IPS-NIHi7 (cell line): Measurements from ENCODE around the gene WFDC5.

Experiments
- DNase-seq: peaks from one replicate; pipeline ENCODE4 v3.0.0; 2012; ENCODE audit warnings: mixed read lengths; ENCODE audit errors: extremely low spot score

WFDC5 gene

DNA sequence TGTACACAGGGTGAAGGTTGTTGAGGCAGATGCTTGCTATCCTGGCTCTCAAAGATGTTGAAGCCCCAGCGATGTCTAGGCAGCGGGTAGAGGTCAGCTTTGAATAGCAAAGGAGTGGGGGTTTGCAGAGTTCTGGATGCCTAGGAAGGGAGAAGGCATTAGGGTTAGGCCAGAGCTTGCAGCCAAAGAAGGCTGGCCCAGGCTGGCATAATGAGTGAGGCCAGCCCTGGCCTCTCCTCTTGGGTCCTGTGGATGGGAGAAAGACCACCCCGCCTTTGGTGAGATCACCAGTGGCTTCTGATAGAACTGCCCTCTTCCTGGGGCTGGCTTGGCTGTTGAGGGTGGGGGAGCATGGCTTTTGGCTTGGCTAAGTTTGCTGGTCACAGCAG lies 406 bp upstream of the WFDC5 start:
- DNase-seq = no peak

DNA sequence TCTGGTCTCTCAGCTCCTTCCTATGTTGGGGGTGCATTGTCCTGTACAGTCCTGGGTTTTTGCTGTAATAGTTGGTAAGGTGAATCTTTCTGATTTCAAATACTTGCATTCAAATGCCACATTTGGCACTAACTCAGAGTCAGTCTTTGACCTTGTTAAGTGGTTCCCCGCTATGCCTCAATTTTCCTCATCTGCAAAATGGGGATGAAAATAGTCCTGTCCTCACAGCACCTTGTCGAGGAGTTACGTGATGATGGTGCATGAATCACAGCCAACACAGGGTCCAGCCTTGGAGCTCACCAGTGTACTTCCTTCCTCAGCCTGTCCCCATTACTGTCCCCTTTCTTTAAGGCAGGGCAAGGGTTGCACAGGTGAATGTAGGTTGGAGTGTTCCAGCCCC lies 1.1 kb downstream of the WFDC5 start:
- DNase-seq = no peak

DNA sequence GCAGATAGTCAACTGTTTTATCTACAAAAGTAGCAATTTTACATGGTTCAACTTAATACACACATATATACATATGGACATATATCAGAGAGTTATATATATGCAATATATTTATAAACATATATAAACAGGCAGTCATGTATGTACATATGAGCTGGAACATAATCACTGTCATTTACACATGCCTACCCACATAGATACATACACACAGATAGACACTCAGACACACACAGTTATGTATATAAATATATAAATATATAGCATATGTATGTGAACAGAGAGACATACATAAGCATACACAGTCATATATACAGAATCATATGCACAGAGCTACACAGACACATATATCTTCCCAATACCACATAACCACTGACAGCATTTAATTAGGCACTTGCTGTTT lies 2.2 kb downstream of the WFDC5 start:
- DNase-seq = no peak

DNA sequence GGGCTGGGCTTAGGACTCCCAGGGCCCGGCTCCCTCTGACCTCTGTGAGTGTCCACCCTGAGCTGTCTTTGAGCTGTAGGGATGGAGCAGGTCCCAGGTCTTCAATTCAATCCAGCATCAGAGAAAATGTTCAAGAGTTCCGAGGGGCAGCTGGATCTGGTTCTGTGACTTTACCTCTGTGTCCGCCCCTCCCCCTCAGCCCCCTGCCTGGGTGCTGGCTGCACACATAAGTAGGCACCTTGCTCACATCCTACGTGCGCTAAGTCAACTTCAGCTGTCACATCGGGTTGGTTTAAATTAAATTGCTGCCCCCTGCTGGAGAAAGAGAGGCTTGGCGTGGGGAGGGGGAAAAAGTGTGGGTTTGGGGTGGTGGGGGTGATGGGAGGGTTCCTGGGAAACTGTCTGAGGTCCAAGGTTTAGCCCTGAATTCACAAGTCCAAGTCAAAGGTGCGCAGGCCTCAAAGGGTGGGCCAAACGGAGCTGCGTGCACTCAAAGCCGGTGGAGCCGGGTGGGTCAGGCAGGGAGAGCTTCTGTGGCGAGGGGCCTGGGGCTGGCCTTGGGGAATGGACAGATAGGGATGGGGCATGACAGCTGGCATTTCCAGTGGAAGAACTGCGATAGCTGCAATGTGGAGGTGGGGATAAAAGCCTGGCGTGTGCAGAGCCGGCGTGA lies 3.0 kb downstream of the WFDC5 start:
- peak; percentile 58 for DNase-seq

DNA sequence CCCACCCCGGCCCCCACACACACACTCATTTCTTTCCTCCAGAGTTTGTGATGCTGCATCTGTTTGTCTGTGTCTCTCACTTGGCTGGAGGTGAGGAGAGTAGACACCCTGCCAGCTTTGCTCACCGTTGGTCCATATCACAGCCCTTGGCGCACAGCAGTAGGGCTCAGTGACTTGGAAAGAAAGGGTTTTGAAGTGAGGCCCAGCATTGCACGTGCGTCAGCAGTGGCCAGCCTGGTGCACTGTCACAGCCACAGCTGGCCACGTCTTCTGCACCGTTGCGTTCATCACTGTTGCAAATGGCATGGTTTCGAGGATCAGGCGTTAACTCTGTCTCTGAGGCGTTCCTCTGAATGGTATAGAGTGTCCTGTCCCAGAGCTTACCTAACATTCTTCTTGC lies 3.7 kb downstream of the WFDC5 start:
- no peak for DNase-seq

DNA sequence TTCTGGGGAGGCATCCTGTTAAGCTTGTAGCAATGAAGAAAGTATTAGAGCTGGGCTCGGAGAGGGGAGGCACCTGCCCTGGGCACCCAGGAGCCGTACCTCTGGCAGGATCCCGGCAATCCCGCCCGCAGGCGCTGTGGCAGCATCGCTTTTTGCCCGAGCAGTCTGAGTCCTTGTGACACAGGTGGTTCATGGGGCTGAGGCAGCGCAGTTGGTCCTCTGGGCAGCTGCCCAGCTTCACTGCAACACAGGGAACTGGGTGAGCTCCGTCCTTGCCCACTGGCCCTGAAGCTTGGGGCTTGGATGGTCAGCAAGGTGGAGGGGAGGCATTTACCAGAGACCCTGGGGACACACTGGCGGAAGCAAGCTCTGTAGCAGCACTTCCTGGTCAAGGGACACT lies 4.7 kb downstream of the WFDC5 start:
- DNase-seq = no peak

DNA sequence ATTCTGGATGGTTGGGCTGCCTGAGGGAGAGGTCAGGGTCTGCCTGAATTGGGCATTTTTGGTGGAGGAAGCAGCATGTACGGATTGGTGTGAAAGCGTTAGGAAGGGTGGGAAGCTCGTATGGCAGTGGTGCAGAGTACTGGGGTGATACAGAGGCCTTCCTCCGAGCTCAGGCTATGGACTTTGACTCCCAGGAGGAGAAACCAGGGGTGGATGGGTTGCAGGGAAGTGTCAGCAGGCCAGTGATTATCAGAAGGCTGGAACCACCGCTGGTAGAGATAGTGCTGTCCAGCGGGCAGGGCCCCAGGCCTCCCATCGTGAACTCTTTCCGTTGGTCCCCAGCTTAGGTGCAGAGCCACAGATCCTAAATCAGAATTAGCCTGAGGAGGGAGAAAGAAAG lies 5.3 kb downstream of the WFDC5 start:
- no peak for DNase-seq

DNA sequence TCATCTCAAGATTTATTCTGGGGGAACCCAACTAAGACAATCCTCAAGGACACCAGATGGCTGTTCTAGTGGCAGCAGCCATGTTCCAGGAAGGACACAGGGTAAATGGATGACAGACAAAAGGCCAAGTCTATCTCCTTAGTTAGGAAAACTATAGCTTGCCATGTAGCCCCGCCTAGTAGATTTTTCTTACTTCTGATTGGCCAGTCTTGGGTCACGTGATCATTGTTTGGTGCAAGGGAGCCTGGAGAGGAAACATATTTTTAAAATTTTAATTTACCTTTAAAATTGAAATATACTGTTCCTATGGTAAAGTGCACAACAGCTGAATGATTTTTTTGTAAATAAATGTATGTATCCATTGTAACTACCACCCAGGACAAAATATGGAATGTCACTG lies 9.7 kb downstream of the WFDC5 start:
- DNase-seq = no peak

DNA sequence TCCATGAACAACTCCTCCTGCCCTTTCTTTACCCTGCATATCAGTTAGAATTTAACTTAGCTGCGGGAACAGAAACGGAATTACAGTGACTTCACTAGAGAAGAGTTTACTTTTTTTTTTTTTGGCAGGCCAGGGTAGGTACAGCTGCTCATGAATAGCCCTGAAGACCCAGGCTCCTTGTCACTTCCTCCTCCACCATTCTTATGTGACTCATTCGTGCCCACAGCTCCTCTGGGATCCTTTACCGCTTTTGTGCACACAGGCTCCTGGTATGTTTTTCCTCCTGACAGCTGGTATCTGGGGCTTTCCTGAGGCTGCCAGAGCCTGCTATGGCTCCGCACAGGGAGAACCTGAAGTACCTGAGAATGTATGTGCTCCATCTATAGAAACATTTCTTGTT lies 10.2 kb downstream of the WFDC5 start:
- no peak for DNase-seq

DNA sequence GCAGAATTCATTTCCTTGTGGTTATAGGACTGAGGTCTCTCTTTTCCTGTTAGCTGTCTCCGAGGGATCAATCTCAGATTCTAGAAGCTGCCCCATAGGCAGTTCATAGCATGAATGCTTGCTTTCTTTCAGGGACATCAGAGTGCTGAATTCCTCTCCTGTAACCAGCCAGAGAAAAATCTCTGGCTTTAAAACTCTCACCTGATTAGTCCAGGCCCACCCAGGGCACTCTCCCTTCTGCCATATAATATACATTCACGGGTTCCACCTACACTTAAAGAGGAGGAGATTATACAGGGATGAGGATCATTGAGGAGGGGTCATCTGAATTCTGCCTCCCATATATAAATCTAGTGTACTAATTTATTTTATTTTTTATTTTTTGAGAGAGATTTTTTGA lies 11.9 kb downstream of the WFDC5 start:
- DNase-seq = no peak

DNA sequence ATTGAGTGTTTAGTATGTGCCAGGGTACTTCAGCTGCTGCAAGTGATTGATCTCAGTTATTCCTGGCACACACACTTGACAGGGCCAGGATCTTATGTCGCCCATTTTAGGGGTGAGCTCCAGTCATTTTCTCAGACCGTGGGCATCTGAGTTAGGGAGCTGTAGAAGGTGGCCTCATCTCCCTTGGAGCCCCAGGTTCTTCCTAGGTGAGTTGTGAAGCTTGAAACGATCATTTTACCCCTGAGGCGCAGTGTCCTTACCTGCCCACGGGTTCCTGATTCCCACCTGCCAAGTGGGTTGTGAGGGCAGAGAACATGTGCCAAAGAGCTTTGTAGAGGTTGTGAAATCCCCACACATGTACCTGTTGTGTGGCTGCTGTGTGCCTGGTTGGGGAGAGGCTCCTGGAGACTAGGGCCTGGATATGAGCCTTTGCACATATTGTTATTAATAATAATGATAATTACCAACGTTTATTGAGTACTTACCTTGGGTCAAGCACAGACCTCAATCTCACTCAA lies 13.6 kb downstream of the WFDC5 start:
- DNase-seq = no peak

DNA sequence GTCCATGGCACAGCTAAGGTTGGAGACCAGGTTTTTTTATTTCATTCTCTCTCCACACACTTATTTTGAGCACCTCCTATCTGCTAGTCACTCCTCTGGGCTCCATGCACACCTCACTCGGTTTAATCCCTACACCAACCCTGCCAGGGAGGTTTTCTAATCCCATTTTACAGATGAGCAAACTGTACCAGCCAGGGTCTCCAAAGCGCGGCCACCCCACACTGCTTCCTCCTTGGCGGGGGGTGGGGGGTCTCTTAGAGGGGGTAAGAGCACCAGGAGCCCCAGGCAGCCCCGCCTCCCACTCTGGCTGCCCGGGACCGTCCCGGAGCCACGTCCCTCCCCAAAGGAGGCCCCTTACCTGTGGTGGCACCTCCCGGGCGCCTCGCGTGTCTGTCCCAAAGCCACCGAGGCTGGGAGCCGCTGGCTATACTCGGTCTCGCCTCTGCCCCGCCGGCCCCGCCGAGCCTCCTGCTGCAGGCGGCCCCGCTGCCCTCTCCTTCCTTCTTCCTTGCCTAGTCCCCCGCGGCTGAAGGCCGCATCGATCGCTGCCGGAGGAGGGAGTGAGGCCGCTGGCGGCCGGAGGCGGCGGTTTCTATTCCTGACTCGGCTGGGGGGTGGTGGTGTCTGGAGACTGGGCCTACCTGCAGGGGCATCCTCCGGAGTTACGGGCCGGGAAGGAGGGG lies 14.3 kb downstream of the WFDC5 start, which contains the start of gene KCNS1:
Gene KCNS1 (minus strand): TSS at position 565 of the 683 bp plus-strand sequence. CDS start 1,891 bp downstream, outside the sequence.
- DNase-seq = peak; percentile 86

DNA sequence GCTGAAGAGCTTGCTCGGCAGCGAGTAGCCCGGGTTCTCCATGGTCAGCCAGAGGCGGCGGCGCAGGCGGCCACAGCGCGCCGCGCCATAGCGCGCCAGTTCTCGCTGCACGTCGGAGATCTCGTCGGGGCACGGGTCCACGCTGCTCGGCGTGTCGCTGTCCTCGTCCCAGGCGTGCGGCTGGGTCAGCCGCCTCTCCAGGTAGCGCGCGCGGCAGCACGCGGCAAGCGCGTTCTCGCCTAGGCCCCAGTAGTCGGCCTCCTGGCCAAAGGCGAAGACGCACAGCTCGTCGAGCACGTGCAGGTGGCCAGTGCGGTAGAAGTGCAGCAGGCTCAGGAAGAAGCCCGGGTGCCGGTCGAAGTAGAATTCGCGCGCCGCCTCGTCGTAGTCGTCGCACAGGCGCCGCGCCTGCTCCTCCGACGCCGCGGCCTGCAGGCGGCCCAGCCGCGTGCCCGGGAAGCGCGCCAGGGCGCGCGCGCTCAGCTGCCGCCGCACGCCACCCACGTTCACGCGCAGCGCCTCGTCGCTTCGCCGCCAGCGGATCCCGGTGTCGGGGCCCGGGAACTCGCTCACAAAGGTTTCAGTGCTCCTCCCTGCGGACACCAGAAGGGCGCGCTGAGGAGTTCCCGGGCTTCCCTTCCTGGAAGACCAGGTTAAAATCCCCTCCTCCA lies 16.7 kb downstream of the WFDC5 start:
- DNase-seq = peak; percentile 86

DNA sequence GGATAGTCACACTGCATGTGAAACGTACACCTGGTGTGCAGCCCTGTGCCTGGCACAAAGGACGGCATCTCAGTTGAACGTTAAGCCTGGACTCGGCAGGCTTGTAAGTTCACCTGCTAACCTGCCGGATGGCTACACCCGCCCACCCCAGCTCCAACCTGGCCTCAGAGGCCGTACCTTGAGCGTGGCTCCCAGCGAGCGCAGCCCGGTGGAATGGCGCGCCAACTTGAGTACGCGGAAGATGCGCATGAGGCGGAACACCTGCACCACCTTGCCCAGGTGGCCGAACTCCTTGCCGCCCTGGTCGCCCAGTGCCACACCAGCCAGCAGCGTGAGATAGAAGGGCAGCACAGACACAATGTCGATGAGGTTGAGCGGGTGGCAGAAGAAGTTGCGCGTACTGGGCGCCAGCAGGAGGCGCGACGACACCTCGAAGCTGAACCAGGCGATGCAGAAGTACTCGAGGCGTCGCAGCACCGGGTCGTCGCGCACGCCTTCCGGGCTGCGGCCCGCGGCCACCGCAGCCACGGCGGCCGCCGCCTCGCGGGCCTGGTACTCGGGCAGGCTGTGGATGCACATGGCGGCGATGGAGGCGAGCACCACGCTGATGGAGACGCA lies 17.4 kb downstream of the WFDC5 start:
- DNase-seq = peak; percentile 33

DNA sequence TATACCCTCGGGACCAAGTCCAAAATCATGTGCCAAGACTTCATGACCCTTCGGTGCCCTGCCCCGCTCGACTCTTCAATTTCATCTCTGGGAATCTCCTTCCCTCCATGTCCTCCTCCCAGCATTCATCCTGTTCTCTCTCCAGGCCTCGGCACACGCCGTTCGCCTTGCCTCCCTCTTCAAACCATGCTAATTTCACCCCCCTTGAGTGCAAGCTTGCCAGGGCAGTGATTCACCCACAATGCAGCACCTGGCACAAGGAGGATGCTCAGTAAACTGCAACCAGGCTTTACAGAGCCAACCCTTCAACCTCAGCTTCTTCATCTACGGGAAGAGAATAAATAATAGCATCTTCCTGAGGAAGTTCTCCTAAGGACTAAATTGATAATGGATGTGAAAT lies 18.2 kb downstream of the WFDC5 start:
- no peak for DNase-seq

DNA sequence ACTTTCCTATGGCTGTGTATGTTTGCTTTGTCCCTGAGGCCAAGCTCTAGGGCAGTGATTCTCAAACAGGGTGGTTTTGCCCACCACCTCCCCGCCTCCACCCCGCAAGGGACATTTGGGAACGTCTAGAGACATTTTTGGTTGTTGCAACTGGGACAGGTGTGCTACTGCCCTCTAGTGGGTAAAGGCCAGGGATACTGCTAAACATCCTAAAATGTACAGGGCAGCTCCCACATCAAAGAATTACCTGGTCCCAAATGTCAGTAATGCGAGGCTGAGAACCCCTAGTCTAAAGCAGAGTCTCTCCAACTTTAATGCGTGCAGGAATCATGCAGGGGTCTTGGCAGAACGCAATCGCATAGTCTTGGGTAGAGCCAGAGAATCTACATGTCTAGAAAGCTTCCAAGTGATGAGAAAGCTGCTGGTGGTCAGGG lies 19.2 kb downstream of the WFDC5 start:
- peak; percentile 74 for DNase-seq

DNA sequence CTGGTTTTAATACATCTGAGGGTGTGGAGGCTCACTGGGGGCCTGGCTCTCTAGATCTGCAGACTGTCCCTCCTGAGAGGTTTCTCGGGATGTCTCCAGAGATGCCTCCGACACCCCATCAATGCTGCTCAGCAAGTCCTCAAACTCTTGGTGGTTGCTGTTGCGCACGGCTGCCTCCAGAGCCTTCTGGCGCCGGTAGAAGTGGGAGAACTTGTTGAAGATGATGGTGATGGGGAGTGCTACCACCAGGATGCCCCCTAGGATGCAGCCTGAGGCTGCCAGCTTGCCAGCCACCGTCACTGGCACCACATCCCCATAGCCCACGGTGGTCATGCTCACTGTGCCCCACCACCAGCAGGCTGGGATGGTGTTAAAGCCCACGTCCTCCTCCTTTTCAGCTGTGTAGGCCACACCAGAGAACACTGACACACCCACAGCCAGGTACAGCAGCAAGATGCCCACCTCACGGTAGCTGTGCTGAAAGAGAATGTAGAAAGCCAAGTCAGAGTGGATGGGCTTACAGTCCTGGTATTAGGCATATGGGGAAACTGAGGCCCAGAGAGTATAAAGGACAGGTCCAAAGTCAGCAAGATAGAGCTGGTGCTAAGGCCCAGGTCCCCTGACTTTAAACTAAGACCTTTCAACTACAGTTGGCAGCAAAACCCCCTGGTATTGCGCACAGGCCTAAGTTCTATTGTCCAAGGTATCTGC lies 20.0 kb downstream of the WFDC5 start:
- DNase-seq = no peak

DNA sequence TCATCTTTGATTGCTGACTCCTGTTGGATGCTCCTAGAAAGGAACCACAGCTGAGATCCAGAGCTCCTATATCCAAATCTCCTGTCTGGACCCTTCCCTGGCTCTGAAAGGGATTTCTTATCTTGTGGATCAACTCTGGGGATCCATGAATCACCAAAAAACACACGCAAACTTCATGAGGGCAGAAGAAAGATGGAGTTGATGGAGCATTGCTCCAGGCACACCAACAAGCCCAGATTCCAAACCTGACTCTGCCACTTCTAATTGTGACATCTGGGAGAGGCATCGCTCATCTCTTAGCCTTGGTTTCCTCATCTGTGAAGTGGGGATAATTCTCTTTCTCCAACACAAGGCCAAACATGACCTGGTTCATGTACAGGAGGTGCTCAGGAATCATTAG lies 20.8 kb downstream of the WFDC5 start:
- DNase-seq = no peak

DNA sequence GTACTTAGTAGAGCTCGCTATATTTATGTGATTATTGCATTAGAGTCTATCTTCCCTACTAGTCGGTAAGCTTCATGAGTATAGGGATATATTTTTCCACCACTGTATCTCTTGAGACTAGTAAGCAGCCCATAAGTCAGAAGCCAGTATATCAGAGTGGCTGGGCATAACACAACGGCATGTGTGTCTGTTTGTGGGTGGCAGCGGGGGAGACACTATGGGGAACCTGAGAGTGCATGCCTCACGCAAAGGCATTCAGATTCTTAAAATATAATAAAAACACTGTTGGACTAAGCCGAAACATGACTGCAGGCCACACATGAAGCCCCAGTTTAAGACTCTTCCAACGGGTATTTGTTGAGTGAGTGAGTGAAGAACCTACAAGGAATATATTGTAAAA lies 22.1 kb downstream of the WFDC5 start:
- no peak for DNase-seq

DNA sequence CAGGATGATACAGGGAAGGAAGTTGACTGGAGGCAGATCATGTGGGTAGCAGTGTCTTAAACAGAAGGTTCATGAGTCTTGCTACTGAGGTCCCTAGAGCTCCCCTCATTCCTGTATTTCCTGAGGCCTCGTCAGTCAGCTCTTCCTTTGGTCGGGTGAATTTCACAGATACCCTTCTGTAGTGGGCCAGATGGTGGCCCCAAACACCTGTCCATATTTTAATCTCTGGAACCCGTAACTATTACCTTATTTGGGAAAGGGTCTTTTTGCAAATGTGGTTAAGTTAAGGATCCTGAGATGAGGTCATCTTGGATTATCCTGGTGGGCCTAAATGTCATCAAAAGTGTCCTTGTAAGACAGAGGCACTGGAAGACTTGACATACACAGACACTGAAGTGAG lies 23.6 kb downstream of the WFDC5 start:
- no peak for DNase-seq

DNA sequence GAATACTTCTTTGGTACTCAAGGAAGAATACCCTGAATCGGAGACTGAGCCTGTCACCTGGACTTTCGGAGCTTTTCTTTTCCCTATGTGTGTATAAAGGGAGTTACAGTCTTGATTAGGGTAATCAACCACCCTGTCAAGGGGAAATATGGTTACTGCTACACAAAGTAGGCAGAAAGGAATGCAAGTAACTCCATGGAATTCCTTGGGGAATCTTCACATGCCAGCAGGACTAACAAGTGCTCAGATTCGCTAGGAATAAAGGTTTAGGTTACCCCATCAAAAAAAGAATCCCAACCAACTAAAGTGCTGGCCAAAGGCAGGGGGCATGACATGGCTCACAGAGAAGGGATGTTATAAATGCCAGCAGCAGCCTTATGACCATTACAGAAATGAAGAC lies 24.5 kb downstream of the WFDC5 start:
- DNase-seq = no peak

DNA sequence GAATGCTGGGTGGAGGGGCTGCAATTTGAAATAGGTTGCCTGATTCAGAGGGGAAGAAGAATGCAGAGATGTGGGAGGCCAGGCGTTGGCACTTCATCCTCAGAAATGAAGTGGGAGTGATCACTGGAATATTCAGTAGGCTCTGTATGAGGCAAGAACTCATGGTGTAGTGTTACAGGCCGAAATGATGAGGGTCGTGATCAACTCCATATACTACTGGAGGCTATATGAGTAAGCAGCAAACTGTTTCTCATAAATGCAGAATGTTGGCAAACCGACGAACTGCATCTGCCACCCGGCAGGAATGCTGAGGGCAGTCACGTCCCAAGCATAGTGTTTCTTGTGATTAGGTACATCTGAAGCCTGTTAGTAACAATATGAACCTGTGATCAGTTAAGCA lies 26.7 kb downstream of the WFDC5 start:
- DNase-seq = no peak
